ENCODE measurements around the gene RAX2.

- no peak for TF ChIP-seq CTCF (IDR thresholded peaks at IDR 0.05)
- no peak for TF ChIP-seq POLR2A (IDR thresholded peaks at IDR 0.05)
Observed at GRCh38 chr19:3798137-3798536, 26.1 kb upstream of the RAX2 start.
